ENCODE results near the gene MINK1. TPM values are rescaled to one million over a fixed set of nuclear protein-coding genes. Genes with fewer than 3 reads are reported as not detected.

MINK1 gene
- 13.0 TPM for total RNA-seq

DNA sequence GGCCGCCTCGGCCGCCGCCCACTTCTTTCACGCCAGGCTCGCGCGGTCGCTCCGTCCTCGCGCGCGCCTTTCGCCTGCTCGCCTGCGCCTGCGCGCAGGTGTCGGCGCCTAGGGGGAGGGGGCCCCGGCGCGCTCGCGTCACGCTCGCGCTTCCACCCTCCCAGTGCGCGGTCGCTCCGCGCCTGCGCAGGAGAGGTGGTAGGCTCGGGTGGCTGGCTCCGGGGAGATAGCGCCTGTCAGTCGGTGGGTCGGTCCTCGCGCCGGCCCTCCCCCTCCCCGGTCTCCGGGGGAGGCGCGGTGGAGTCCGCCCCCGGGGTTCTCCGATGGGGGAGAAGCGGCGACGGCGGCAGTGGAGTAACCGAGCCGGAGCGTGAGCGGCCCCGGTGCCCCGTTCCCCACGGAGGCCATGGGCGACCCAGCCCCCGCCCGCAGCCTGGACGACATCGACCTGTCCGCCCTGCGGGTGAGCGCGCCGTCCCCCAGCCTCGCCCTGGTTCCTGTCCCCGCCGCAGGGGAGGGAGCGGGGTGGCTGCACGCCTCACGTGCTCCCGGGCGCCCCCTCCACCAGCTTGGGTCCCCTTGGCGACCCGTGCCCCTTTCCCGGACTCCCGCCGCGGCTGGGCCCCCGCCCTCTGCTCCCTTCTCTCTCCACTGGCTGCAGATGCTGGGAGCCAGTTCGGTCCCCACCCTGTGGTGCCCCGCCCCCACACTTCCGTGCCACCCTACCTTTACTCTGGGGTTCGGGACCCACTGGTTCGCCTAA, at the start of gene MINK1:
MINK1 (plus strand) TSS at position 163 of the 763 bp plus-strand sequence; CDS start at position 407, 244 bp downstream.
- peaks cover 0 to 4% (median 0%) of the 10 kb centered on the region in 3 donors for H3K36me3 ChIP-seq (ENCODE audit: control insufficient read depth in 3 of 3, insufficient read depth in 3 of 3, low read length in 3 of 3)
- H3K9me3 ChIP-seq (ENCODE audit: control insufficient read depth in 3 of 3, low read length in 3 of 3): no peaks in the 10 kb centered on the region
- H3K27me3 ChIP-seq (ENCODE audit: control insufficient read depth in 3 of 3, insufficient read depth in 3 of 3, low read length in 3 of 3): no peaks in the 10 kb centered on the region
- H3K9ac ChIP-seq (ENCODE audit: low read depth in 1 of 3, low read length in 3 of 3): peak within 1 kb of the TSS; percentile 79 to 92 (median 83)
- peaks cover 27 to 39% (median 37%) of the 10 kb centered on the region in 3 donors for H3K4me1 ChIP-seq (ENCODE audit: control insufficient read depth in 3 of 3, insufficient read depth in 3 of 3, low read length in 3 of 3)
- H3K27ac ChIP-seq (ENCODE audit: low read depth, low read length): peak within 1 kb of the TSS; percentile 82
- peak within 1 kb of the TSS; percentile 87 to 88 (median 88) for H3K4me3 ChIP-seq (ENCODE audit: low read length in 3 of 3)

DNA sequence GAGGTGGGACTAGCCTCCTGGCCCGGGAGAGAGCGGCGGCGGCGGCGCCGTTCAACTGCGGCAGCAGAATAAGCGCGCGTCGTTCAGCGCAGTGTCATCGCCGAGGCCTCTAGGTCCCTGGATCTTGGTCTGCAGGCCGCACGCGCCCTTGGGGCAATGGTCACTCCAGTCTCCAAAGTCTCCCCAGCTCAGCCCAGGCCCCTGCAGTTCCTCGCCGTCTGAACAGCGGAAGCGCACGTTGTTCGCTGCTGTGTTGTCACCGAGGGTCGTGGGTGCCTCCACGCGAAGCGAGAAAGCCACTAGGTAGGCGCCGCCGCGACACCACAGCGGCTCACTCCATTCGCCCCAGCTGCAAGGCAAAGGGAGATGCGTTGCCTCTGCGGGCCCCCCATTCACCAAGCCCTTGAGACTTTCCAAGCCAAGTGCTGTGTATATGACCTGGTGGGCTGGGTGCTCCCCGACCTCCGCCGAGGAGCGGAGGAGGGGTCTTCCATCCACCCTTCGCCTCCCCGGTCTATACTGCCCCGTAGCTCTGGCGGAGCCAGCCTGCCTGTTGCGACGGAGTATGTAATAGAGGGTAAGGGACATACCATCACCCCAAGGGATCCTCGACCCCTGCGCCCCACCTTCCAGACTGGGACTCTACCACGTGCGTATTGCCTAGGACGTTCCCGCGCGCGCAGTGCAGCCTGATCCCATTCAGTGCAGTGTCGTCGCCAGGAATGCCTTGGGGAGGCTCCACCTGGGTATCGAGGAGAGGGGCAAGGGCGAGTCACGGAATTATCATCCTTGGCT, 47.6 kb upstream of the MINK1 start:
- Histone ChIP-seq H3K27me3 (ENCODE audit: control insufficient read depth in 3 of 3, insufficient read depth in 3 of 3, low read length in 3 of 3) (peaks cover 33 to 49% (median 37%) of the 10 kb centered on the region in 3 donors), H3K36me3 (ENCODE audit: control insufficient read depth in 3 of 3, insufficient read depth in 3 of 3, low read length in 3 of 3) (no peaks in the 10 kb centered on the region), H3K9me3 (ENCODE audit: control insufficient read depth in 3 of 3, low read length in 3 of 3) (no peaks in the 10 kb centered on the region), H3K9ac (ENCODE audit: low read depth in 1 of 3, low read length in 3 of 3) (peak overlapping the region in 2 of 3 donors; percentile 25 to 28), H3K4me1 (ENCODE audit: control insufficient read depth in 3 of 3, insufficient read depth in 3 of 3, low read length in 3 of 3) (peaks cover 33 to 40% (median 34%) of the 10 kb centered on the region in 3 donors), H3K27ac (ENCODE audit: low read depth, low read length) (no peak overlapping the region), H3K4me3 (ENCODE audit: low read length in 3 of 3) (peak overlapping the region; percentile 26 to 61 (median 37))

DNA sequence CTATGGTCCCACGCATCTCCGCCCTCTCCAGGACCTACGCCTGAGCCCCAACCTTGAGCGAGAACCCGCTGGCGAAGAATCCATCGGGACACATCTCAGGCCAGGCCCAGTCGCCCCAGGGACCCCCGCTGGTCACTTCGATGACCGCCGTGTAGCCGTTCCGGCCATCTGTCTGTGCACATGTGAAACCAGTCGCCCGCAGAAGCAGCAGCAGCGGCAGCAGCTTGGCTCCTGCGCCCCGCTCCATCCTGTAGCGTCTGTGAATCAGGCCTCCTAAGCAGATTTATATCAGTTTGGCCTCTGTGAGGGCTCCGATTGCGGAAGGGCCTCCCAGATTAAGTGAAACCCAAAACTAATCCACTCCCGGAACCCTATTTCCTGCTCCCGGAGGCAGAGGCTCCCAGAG, 47.0 kb upstream of the MINK1 start, which contains the start of gene VMO1:
VMO1 (minus strand) TSS at position 259 of the 406 bp plus-strand sequence; CDS start at position 247, 12 bp downstream.
- peak within 1 kb of the TSS; percentile 37 to 61 (median 48) for H3K4me3 ChIP-seq (ENCODE audit: low read length in 3 of 3)
- peak within 1 kb of the TSS in 2 of 3 donors; percentile 25 to 28 for H3K9ac ChIP-seq (ENCODE audit: low read depth in 1 of 3, low read length in 3 of 3)
- H3K27ac ChIP-seq (ENCODE audit: low read depth, low read length): no peak within 1 kb of the TSS
- no peaks in the 10 kb centered on the region for H3K36me3 ChIP-seq (ENCODE audit: control insufficient read depth in 3 of 3, insufficient read depth in 3 of 3, low read length in 3 of 3)
- H3K4me1 ChIP-seq (ENCODE audit: control insufficient read depth in 3 of 3, insufficient read depth in 3 of 3, low read length in 3 of 3): peaks cover 36 to 43% (median 36%) of the 10 kb centered on the region in 3 donors
- H3K9me3 ChIP-seq (ENCODE audit: control insufficient read depth in 3 of 3, low read length in 3 of 3): no peaks in the 10 kb centered on the region
- peaks cover 30 to 45% (median 34%) of the 10 kb centered on the region in 3 donors for H3K27me3 ChIP-seq (ENCODE audit: control insufficient read depth in 3 of 3, insufficient read depth in 3 of 3, low read length in 3 of 3)

- Histone ChIP-seq H3K9me3 (ENCODE audit: control insufficient read depth in 3 of 3, low read length in 3 of 3) (no peaks in the 10 kb centered on the region), H3K4me3 (ENCODE audit: low read length in 3 of 3) (peak overlapping the region in 2 of 3 donors; percentile 26 to 37), H3K4me1 (ENCODE audit: control insufficient read depth in 3 of 3, insufficient read depth in 3 of 3, low read length in 3 of 3) (peaks cover 36 to 43% (median 36%) of the 10 kb centered on the region in 3 donors), H3K36me3 (ENCODE audit: control insufficient read depth in 3 of 3, insufficient read depth in 3 of 3, low read length in 3 of 3) (no peaks in the 10 kb centered on the region), H3K27ac (ENCODE audit: low read depth, low read length) (no peak overlapping the region), H3K27me3 (ENCODE audit: control insufficient read depth in 3 of 3, insufficient read depth in 3 of 3, low read length in 3 of 3) (peaks cover 30 to 45% (median 34%) of the 10 kb centered on the region in 3 donors), H3K9ac (ENCODE audit: low read depth in 1 of 3, low read length in 3 of 3) (peak overlapping the region in 1 of 3 donors; percentile 28)
Measured at GRCh38 chr17:4786516-4786915, 46.6 kb upstream of the MINK1 start.

DNA sequence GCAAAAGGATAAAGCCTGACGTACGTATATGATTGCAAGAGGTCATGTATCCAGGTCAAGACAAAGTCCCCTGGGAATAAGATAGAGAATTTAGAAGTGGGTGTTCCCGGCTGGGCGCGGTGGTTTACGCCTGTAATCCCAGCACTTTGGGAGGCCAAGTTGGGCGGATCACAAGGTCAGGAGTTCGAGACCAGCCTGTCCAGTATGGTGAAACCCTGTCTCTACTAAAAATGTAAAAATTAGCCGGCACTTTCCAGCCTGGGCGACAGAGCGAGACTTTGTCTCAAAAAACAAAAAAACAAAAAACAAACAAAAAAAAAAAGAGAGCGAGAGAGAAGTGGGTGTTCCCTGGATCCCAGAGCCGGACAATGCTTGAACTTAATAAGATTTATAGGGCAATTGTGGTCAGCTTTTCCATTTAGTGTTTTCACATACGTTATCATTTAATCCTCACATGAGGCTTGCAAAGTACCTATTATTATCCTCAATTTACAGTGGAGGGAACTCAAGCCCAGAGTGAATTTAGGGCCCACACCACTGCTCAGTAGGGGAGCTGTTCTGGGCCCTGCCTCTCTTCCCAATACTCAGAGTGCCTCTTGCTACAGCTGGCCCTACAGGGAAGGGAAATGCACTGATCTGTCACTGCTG, 44.9 kb upstream of the MINK1 start:
- peaks cover 17 to 27% (median 23%) of the 10 kb centered on the region in 3 donors for H3K27me3 ChIP-seq (ENCODE audit: control insufficient read depth in 3 of 3, insufficient read depth in 3 of 3, low read length in 3 of 3)
- peak overlapping the region in 1 of 3 donors; percentile 19 for H3K9ac ChIP-seq (ENCODE audit: low read depth in 1 of 3, low read length in 3 of 3)
- peaks cover 36 to 43% (median 36%) of the 10 kb centered on the region in 3 donors for H3K4me1 ChIP-seq (ENCODE audit: control insufficient read depth in 3 of 3, insufficient read depth in 3 of 3, low read length in 3 of 3)
- peak overlapping the region in 1 of 3 donors; percentile 6 for H3K4me3 ChIP-seq (ENCODE audit: low read length in 3 of 3)
- no peak overlapping the region for H3K27ac ChIP-seq (ENCODE audit: low read depth, low read length)
- H3K9me3 ChIP-seq (ENCODE audit: control insufficient read depth in 3 of 3, low read length in 3 of 3): no peaks in the 10 kb centered on the region
- H3K36me3 ChIP-seq (ENCODE audit: control insufficient read depth in 3 of 3, insufficient read depth in 3 of 3, low read length in 3 of 3): no peaks in the 10 kb centered on the region

GRCh38 chr17:4788807-4789700, 44.1 kb upstream of the MINK1 start, which contains the start of gene GLTPD2:
Gene GLTPD2 (plus strand): TSS chr17:4788964. CDS start chr17:4789012, 48 bp downstream.
- Histone ChIP-seq H3K4me1 (ENCODE audit: control insufficient read depth in 3 of 3, insufficient read depth in 3 of 3, low read length in 3 of 3) (peaks cover 36 to 43% (median 36%) of the 10 kb centered on the region in 3 donors), H3K9ac (ENCODE audit: low read depth in 1 of 3, low read length in 3 of 3) (peak within 1 kb of the TSS; percentile 65 to 85 (median 77)), H3K4me3 (ENCODE audit: low read length in 3 of 3) (peak within 1 kb of the TSS; percentile 65 to 87 (median 79)), H3K27me3 (ENCODE audit: control insufficient read depth in 3 of 3, insufficient read depth in 3 of 3, low read length in 3 of 3) (peaks cover 13 to 20% (median 15%) of the 10 kb centered on the region in 3 donors), H3K36me3 (ENCODE audit: control insufficient read depth in 3 of 3, insufficient read depth in 3 of 3, low read length in 3 of 3) (no peaks in the 10 kb centered on the region), H3K9me3 (ENCODE audit: control insufficient read depth in 3 of 3, low read length in 3 of 3) (no peaks in the 10 kb centered on the region), H3K27ac (ENCODE audit: low read depth, low read length) (peak within 1 kb of the TSS; percentile 75)

- H3K9ac ChIP-seq (ENCODE audit: low read depth in 1 of 3, low read length in 3 of 3): peak overlapping the region; percentile 65 to 85 (median 77)
- peaks cover 11 to 14% (median 12%) of the 10 kb centered on the region in 3 donors for H3K27me3 ChIP-seq (ENCODE audit: control insufficient read depth in 3 of 3, insufficient read depth in 3 of 3, low read length in 3 of 3)
- H3K4me1 ChIP-seq (ENCODE audit: control insufficient read depth in 3 of 3, insufficient read depth in 3 of 3, low read length in 3 of 3): peaks cover 36 to 43% (median 36%) of the 10 kb centered on the region in 3 donors
- no peaks in the 10 kb centered on the region for H3K36me3 ChIP-seq (ENCODE audit: control insufficient read depth in 3 of 3, insufficient read depth in 3 of 3, low read length in 3 of 3)
- H3K9me3 ChIP-seq (ENCODE audit: control insufficient read depth in 3 of 3, low read length in 3 of 3): no peaks in the 10 kb centered on the region
- H3K27ac ChIP-seq (ENCODE audit: low read depth, low read length): peak overlapping the region; percentile 75
- H3K4me3 ChIP-seq (ENCODE audit: low read length in 3 of 3): peak overlapping the region; percentile 65 to 87 (median 79)
Measured at GRCh38 chr17:4789701-4789950, 43.5 kb upstream of the MINK1 start.

DNA sequence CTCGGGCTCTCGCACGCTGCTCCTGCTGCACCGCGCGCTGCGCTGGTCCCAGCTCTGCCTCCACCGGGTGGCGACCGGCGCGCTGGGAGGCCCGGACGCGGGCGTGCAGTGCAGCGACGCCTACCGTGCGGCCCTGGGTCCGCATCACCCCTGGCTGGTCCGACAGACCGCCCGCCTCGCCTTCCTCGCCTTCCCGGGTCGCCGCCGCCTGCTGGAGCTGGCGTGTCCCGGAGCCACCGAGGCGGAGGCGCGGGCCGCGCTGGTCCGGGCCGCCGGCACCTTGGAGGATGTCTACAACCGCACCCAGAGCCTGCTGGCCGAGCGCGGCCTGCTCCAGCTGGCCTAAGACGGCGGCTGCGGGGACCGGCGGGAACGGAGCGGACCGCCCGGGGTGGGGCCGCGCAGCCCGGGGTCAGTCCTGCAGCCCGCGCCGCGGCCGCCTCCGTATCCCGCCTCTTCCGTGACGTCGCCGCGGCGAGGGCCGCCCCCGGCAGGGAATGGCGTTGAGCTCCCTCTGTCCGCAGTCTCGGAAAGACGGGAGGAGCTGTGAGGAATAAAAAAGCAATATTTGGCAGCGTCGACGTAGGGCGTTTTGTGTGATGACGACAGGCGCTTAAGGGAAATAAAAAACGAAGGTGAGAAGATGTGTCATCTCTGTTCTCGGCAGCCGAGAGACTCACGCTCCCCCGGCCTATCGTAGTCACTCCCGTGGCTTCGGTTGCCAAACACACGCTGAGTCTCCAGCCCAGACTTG, 43.0 kb upstream of the MINK1 start:
- H3K4me3 ChIP-seq (ENCODE audit: low read length in 3 of 3): peak overlapping the region; percentile 79 to 88 (median 87)
- peak overlapping the region; percentile 77 to 88 (median 85) for H3K9ac ChIP-seq (ENCODE audit: low read depth in 1 of 3, low read length in 3 of 3)
- peak overlapping the region; percentile 75 for H3K27ac ChIP-seq (ENCODE audit: low read depth, low read length)
- no peaks in the 10 kb centered on the region for H3K9me3 ChIP-seq (ENCODE audit: control insufficient read depth in 3 of 3, low read length in 3 of 3)
- peaks cover 36 to 43% (median 36%) of the 10 kb centered on the region in 3 donors for H3K4me1 ChIP-seq (ENCODE audit: control insufficient read depth in 3 of 3, insufficient read depth in 3 of 3, low read length in 3 of 3)
- no peaks in the 10 kb centered on the region for H3K36me3 ChIP-seq (ENCODE audit: control insufficient read depth in 3 of 3, insufficient read depth in 3 of 3, low read length in 3 of 3)
- H3K27me3 ChIP-seq (ENCODE audit: control insufficient read depth in 3 of 3, insufficient read depth in 3 of 3, low read length in 3 of 3): peaks cover 11 to 12% (median 11%) of the 10 kb centered on the region in 3 donors
